RPMI8226 (cell line): ENCODE data around the gene RERE.
"Not testable (repeated sequence)": the region's sequence is repeated elsewhere in the genome, so short reads cannot be mapped to it uniquely, and the experiment has no call there.

Source experiments
- DNase-seq: peaks from one replicate; pipeline ENCODE4 v3.0.0-alpha.2; 2015

RERE gene

GRCh38 chr1:8841395-8841794 is 24.0 kb upstream of the RERE start:
- no peak for DNase-seq

DNA sequence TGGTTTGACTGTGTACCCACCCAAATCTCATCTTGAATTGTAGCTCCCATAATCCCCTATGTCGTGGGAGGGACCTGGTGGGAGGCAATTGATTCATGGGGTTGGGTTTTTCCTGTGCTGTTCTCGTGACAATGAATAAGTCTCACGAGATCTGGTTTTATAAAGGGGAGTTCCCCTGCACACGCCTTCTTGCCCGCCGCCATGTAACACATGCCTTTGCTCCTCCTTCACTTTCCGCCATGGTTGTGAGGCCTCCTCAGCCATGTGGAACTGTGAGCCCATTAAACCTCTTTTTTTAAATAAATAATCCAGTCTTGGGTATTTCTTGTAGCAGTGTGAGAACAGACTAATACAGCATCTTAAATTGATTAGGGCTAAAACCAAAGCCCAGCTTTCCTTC is 22.6 kb upstream of the RERE start:
- no peak for DNase-seq

GRCh38 chr1:8835941-8836643 is 18.7 kb upstream of the RERE start:
- DNase-seq, result no peak

DNA sequence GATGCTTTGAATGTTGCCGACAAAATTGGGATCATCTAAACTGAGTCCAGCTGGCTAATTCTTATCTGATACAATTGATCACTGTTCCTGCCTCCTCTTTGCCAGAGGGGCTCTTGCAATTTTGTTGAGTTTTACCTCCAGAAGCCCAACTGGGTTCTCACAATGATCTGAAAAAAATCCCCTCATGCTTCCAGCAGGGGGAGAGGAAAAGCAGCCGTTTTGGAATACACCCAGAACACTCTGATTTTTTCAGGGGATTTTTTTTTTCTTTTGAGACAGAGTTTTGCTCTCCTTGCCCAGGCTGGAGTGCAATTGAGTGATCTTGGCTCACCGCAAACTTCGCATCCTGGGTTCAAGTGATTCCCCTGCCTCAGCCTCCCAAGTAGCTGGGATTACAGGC is 13.9 kb upstream of the RERE start:
- DNase-seq, result no peak

GRCh38 chr1:8830732-8831131 is 13.3 kb upstream of the RERE start:
- DNase-seq, result peak; percentile 37

- DNase-seq, result no peak
Observed at GRCh38 chr1:8825985-8826481, 8.6 kb upstream of the RERE start.

DNA sequence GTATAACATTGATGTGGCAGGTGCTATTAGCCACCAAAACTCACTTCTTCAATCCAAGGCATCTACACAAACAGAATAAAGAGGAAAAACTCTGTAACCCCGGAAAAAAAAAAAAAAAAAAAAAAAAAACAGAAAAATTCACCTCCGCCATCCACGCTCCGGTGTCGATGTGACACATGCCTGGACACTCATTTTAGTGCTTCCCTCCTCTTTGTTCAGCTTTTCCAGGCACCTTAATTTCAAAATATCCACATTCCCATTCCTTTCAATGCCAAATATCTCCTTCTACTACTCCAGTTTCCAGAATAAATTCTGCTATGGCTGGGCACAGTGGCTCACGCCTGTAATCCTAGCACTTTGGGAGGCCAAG is 5.8 kb upstream of the RERE start:
- DNase-seq, result no peak

- DNase-seq, result peak; percentile 58
Observed at GRCh38 chr1:8822373-8823294, 5.2 kb upstream of the RERE start.

DNA sequence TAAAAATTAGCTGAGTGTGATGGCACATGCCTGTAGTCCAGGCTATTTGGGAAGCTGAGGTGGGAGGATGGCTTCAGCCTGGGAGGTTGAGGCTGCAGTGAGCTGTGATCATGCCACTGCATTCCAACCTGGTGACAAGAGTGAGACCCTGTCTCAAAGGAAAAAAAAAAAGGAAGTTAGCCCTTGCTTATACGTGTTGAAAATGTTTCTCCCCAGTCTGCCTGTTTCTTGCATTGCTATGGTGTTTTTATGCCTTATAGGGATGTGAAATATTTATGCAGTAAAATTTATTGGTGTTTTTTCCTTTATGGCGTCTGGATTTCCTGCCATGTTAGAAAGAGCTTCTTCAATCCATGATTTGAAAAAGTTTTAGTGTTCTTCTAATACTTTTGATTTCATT is 3.6 kb upstream of the RERE start:
- no peak for DNase-seq

DNA sequence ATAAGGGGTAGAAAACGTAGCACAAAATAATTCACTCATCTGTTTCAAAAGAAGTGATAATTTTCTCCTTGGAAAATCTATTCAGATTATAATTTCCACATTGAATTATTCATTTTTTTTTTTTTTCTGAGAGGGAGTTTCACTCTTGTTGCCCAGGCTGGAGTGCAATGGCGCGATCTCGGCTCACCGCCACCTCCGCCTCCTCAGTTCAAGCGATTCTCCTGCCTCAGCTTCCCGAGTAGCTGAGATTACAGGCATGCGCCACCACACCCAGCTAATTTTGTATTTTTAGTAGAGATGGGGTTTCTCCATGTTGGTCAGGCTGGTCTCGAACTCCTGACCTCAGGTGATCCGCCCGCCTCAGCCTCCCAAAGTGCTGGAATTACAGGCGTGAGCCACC is 1.3 kb upstream of the RERE start:
- not testable (repeated sequence) for DNase-seq

DNA sequence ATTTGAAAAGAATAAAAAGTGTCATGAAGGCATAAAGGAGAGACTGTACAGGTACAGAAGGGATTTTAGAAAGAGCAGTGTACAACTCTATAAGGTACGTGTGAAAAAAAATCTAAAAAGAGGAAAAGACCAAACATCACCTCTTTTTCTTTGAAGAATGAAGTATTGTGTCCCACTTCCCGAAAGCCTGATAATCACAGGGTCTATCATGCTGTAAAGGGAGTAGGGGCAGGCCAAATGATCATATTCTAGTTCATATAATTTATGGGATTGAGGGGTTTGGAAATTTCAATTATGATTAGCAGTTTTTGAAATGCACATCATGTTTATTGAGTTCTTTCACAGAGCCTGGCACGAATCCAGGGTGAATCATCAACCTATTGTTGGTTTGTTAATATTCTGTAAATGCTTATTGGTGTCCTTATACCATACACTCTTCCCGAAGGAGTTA is 910 bp upstream of the RERE start:
- peak; percentile 57 for DNase-seq

GRCh38 chr1:8816831-8817411 is 519 bp downstream of the RERE start:
- DNase-seq, result peak; percentile 28

- DNase-seq, result no peak
Observed at GRCh38 chr1:8816264-8816663, 1.2 kb downstream of the RERE start.

DNA sequence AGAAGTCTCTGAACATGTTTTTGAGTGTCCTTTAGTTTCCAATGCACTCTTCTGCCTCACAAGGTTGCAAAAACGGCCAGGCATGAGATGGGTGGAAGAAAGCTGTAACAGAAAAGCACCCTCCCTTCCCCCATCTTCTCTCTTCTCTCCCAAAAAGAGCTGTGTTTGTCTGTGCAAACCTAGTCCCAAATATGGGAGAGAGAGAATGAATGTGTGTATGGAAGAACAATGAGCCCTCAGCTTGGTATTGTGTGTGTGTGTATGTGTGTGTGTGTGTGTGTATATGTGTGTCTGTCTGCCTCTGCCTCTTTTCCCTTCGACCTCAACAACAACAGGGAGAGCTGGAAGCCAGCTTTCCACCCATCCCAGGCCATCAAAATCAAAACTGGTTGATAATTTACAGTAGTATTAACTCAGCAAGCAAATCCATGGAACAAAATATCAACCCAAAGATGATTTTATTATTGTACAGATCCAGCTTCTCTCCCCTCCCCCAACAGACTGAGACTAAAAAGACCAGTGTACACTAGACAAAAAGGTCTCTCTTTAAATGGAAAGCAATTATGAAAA is 1.8 kb downstream of the RERE start:
- no peak for DNase-seq

DNA sequence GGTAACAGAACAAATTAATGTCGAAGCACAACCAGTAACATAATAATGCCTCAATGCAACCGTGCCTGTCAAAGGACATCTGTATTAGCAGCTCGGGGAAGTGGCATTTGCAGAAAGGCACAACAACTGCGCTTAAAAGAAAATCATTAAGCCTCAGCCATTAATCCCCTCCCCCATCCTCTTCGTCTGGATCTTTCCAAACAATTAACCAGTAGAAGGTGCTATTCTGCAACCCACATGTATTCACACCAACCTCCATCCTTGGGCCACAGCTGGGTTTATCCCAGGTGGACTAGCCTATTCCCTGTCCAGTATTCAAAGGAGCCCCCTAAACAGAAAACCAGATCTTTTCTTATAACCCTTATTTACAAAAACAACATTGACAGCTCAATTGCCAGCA is 2.6 kb downstream of the RERE start:
- DNase-seq, result no peak

GRCh38 chr1:8813991-8814390 is 3.4 kb downstream of the RERE start:
- DNase-seq, result no peak

GRCh38 chr1:8813016-8813763 is 4.2 kb downstream of the RERE start:
- no peak for DNase-seq

DNA sequence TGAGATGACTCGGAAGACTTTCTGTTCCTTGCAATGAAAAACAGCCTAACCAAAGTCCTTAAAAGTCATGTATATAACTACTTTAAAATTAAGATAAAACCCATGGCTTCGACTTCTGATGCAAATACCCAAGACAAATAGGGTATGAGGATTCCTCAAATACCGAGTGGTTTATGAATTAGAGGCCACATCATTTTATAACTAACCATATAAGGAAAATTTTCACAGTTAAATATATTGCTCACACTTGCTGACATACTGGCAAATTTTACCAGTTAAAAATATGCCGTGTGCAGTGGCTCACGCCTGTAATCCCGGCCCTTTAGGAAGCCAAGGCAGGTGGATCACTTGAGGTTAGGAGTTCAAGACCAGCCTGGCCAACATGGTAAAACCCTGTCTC is 5.4 kb downstream of the RERE start:
- DNase-seq, result no peak

GRCh38 chr1:8810987-8811386 is 6.5 kb downstream of the RERE start:
- DNase-seq, result no peak

- no peak for DNase-seq
Observed at GRCh38 chr1:8809342-8809736, 8.1 kb downstream of the RERE start.

DNA sequence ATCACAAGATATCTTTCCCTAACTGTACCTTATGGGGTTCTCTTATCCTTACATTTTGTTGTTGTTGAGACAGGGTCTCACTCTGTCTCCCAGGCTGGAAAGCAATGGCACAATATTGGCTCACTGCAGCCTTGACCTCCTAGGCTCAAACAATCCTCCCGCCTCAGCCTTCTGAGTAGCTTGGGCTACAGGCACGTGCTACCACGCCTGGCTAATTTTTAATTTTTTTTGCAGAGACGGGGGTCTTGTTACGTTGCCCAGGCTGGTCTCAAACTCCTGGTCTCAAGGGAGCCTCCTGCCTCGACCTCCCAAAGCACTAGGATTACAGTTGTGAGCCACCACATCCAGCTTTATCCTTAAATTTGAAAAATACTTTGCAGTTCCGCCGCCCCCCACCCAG is 10.4 kb downstream of the RERE start:
- no peak for DNase-seq

DNA sequence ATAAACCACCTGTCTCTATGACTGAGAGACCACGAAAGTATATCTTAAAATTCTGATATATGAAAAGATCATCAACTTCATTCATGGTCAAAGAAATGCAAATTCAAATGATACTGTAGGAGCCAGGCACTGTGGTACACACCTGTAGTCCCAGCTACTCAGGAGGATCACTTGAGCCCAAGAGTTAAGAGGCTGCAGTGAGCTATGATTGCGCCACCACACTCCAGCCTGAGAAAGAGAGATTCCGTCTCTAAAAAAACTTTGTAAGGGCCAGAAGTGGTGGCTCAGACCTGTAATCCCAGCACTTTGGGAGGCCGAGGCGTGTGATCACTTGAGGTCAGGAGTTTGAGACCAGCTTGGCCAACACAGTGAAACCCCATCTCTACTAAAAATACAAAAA is 17.0 kb downstream of the RERE start:
- DNase-seq, result no peak

DNA sequence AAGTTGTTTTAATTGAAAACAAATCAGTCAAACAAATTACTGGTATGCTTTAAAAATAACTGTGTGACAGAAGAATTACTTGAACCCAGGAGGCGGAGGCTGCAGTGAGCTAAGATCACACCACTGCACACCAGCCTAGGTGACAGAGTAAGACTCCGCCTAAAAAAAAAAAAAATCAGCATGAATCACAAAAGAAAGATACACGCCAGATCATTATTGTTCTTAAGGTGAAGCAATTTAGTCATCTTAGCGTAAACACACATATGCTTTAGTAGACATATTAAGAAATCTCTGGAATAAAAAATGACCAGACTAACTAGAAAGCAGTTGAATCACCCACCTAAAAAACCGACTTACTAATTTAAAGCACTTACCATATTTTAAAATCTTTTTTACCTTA is 20.2 kb downstream of the RERE start:
- no peak for DNase-seq
